ENCODE data around the gene ZNF266. TPM values are rescaled to one million over a fixed set of nuclear protein-coding genes. Genes with fewer than 3 reads are reported as not detected.

ZNF266 gene
- total and polyA plus RNA-seq, 2 of the 13 experiments (the other 11 are each of a cell fraction or from before 2014, with no cell fraction given): 19.8 to 20.8 TPM

- peak; percentile 72; the same call in 1 of the 2 replicates for TF ChIP-seq ZBTB21 (CRISPR knock-in tag; IDR thresholded peaks at IDR 0.05)
- TF ChIP-seq KAT8 (CRISPR knock-in tag; IDR thresholded peaks at IDR 0.05): peak; percentile 91
- no peak for TF ChIP-seq RARG (CRISPR knock-in tag; IDR thresholded peaks at IDR 0.05; ENCODE audit: low read depth)
- TF ChIP-seq ZNF232 (CRISPR knock-in tag; IDR thresholded peaks at IDR 0.05; ENCODE audit: borderline replicate concordance): 0 out of 2 replicates have a peak, but pooled peaks have one; percentile 17
- TF ChIP-seq FOXJ3 (CRISPR knock-in tag; IDR thresholded peaks at IDR 0.05; ENCODE audit: borderline replicate concordance): no peak; the same call in 1 of the 2 replicates
- no peak for TF ChIP-seq HNRNPUL1 (IDR thresholded peaks at IDR 0.05; ENCODE audit: low read depth, low read length)
- no peak for TF ChIP-seq RFX1 (IDR thresholded peaks at IDR 0.05)
- no peak for TF ChIP-seq FOXP4 (CRISPR knock-in tag; IDR thresholded peaks at IDR 0.05)
- TF ChIP-seq RBM22 (optimal IDR thresholded peaks at IDR 0.05; ENCODE audit: low read length): no peak
- no peak for TF ChIP-seq ZBTB4 (CRISPR knock-in tag; IDR thresholded peaks at IDR 0.05; ENCODE audit: borderline replicate concordance)
- TF ChIP-seq POGZ (CRISPR knock-in tag; IDR thresholded peaks at IDR 0.05): peak; percentile 59
- TF ChIP-seq, protein P1, sequence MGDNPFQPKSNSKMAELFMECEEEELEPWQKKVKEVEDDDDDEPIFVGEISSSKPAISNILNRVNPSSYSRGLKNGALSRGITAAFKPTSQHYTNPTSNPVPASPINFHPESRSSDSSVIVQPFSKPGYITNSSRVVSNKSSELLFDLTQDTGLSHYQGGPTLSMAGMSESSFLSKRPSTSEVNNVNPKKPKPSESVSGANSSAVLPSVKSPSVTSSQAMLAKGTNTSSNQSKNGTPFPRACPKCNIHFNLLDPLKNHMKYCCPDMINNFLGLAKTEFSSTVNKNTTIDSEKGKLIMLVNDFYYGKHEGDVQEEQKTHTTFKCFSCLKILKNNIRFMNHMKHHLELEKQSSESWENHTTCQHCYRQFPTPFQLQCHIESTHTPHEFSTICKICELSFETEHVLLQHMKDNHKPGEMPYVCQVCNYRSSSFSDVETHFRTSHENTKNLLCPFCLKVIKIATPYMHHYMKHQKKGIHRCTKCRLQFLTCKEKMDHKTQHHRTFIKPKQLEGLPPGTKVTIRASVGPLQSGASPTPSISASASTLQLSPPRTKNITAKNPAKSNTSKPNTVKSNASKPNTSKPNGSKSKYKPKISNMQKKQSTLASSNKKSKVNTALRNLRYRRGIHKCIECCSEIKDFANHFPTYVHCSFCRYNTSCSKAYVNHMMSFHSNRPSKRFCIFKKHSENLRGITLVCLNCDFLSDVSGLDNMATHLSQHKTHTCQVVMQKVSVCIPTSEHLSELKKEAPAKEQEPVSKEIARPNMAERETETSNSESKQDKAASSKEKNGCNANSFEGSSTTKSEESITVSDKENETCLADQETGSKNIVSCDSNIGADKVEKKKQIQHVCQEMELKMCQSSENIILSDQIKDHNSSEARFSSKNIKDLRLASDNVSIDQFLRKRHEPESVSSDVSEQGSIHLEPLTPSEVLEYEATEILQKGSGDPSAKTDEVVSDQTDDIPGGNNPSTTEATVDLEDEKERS (CRISPR knock-in tag; IDR thresholded peaks at IDR 0.05): 0 out of 2 replicates have a peak, but pooled peaks have one; percentile 47
- no peak for TF ChIP-seq SP1 (IDR thresholded peaks at IDR 0.05)
- TF ChIP-seq SP1 (CRISPR knock-in tag; IDR thresholded peaks at IDR 0.05): no peak
- 0 out of 2 replicates have a peak, but pooled peaks have one; percentile 63 for TF ChIP-seq ZNF33B (CRISPR knock-in tag; IDR thresholded peaks at IDR 0.05)
- TF ChIP-seq RBAK (CRISPR knock-in tag; IDR thresholded peaks at IDR 0.05): 0 out of 2 replicates have a peak, but pooled peaks have one; percentile 20
- TF ChIP-seq ARNTL (CRISPR knock-in tag; IDR thresholded peaks at IDR 0.05): peak; percentile 35; the same call in 1 of the 2 replicates
- no peak for TF ChIP-seq GLI4 (CRISPR knock-in tag; IDR thresholded peaks at IDR 0.05; ENCODE audit: borderline replicate concordance)
- TF ChIP-seq HNF4A (CRISPR knock-in tag; IDR thresholded peaks at IDR 0.05): no peak
- peak; percentile 74; the same call in 1 of the 2 replicates for TF ChIP-seq SRY (CRISPR knock-in tag; IDR thresholded peaks at IDR 0.05)
These were observed at the start of gene ZNF266 (continued) for GRCh38 chr19:9435279-9436268.
